ENCODE data around the gene TOM1L1.

DNA sequence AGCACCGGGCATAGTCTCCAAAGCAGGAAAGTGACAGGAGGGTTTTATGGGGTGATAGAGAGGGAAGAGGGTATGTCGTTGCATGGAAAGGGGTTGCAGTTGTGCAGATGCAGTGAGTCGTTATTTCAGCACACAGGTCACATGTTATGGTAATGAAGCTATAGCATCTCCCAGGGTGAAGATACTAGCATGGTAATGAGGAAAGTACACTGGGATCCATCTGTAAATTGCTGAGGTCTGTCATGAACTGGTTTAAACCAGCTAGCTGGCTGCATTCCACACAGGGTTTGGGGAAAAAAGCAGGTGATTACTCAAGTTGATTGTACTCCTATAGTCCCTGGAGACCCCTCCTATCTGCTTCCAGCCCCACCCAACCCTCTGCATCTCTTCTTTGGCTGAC lies 56.1 kb downstream of the TOM1L1 start:
- TF ChIP-seq, protein P1, sequence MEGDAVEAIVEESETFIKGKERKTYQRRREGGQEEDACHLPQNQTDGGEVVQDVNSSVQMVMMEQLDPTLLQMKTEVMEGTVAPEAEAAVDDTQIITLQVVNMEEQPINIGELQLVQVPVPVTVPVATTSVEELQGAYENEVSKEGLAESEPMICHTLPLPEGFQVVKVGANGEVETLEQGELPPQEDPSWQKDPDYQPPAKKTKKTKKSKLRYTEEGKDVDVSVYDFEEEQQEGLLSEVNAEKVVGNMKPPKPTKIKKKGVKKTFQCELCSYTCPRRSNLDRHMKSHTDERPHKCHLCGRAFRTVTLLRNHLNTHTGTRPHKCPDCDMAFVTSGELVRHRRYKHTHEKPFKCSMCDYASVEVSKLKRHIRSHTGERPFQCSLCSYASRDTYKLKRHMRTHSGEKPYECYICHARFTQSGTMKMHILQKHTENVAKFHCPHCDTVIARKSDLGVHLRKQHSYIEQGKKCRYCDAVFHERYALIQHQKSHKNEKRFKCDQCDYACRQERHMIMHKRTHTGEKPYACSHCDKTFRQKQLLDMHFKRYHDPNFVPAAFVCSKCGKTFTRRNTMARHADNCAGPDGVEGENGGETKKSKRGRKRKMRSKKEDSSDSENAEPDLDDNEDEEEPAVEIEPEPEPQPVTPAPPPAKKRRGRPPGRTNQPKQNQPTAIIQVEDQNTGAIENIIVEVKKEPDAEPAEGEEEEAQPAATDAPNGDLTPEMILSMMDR (IDR thresholded peaks at IDR 0.05): no peak
- TF ChIP-seq POLR2A (IDR thresholded peaks at IDR 0.05) (no peak), EP300 (IDR thresholded peaks at IDR 0.05) (no peak)
